H9 (cell line): ENCODE results near the gene DSG4. TPM values are rescaled to one million over a fixed set of nuclear protein-coding genes. Genes with fewer than 3 reads are reported as not detected.

ENCODE experiments used
- DNase-seq: peaks from one replicate; pipeline ENCODE4 v3.0.0-alpha.2; 2017
- H2AFZ ChIP-seq: one replicate; pipeline ENCODE4 v1.6.1; 2013; ENCODE audit warnings: mild to moderate bottlenecking, low read length, control low read depth, moderate library complexity
- H2AK5ac ChIP-seq: 2 replicates; pipeline ENCODE4 v1.6.1; 2013; ENCODE audit warnings: low read length, control low read depth, mixed read lengths; ENCODE audit not compliant: insufficient read length
- H2BK120ac ChIP-seq: one replicate; pipeline ENCODE4 v1.6.1; 2013; ENCODE audit warnings: low read depth, mild to moderate bottlenecking, low read length, control low read depth, inconsistent platforms; ENCODE audit not compliant: poor library complexity, severe bottlenecking
- H2BK12ac ChIP-seq: 2 replicates; pipeline ENCODE4 v1.6.1; 2013; ENCODE audit warnings: low read length, control low read depth, mixed read lengths, low read depth; ENCODE audit not compliant: insufficient read length
- H2BK15ac ChIP-seq: 2 replicates; pipeline ENCODE4 v1.6.1; 2013; ENCODE audit warnings: low read depth, low read length, control low read depth
- H2BK20ac ChIP-seq: one replicate; pipeline ENCODE4 v1.6.1; 2013; ENCODE audit warnings: low read depth, mild to moderate bottlenecking, low read length, control low read depth, inconsistent platforms; ENCODE audit not compliant: poor library complexity, severe bottlenecking
- H2BK5ac ChIP-seq: 2 replicates; pipeline ENCODE4 v1.6.1; 2013; ENCODE audit warnings: low read length, control low read depth, mixed read lengths; ENCODE audit not compliant: insufficient read length
- H3K14ac ChIP-seq: 2 replicates; pipeline ENCODE4 v1.6.1; 2013; ENCODE audit warnings: low read length, control low read depth; ENCODE audit not compliant: insufficient read depth
- H3K18ac ChIP-seq: 2 replicates; pipeline ENCODE4 v1.6.1; 2013; ENCODE audit warnings: low read depth, mild to moderate bottlenecking, mixed read lengths, low read length, control low read depth; ENCODE audit not compliant: insufficient read length
- H3K23ac ChIP-seq: 2 replicates; pipeline ENCODE4 v1.6.1; 2013; ENCODE audit warnings: low read length, control low read depth, mixed read lengths, low read depth; ENCODE audit not compliant: insufficient read length
- H3K23me2 ChIP-seq: 2 replicates; pipeline ENCODE4 v1.6.1; 2013; ENCODE audit warnings: low read depth, mild to moderate bottlenecking, mixed read lengths, low read length, control low read depth; ENCODE audit not compliant: insufficient read length, poor library complexity, severe bottlenecking
- H3K27ac ChIP-seq: 2 replicates; pipeline ENCODE4 v1.5.1; 2013; ENCODE audit warnings: low read length, control low read depth, mixed read lengths, low read depth; ENCODE audit not compliant: insufficient read length
- H3K27me3 ChIP-seq: 2 replicates; pipeline ENCODE4 v1.6.1; 2013; ENCODE audit warnings: low read length, control low read depth, inconsistent platforms; ENCODE audit not compliant: insufficient read depth
- H3K4ac ChIP-seq: 2 replicates; pipeline ENCODE4 v1.6.1; 2013; ENCODE audit warnings: low read depth, mild to moderate bottlenecking, control low read depth, inconsistent platforms, low read length, moderate library complexity
- H3K4me1 ChIP-seq: 2 replicates; pipeline ENCODE4 v1.6.1; 2013; ENCODE audit warnings: low read length, control low read depth, inconsistent platforms; ENCODE audit not compliant: insufficient read depth
- H3K4me2 ChIP-seq: 2 replicates; pipeline ENCODE4 v1.6.1; 2013; ENCODE audit warnings: low read length, control low read depth, mixed read lengths; ENCODE audit not compliant: insufficient read length, insufficient read depth
- H3K56ac ChIP-seq: 2 replicates; pipeline ENCODE4 v1.6.1; 2013; ENCODE audit warnings: low read depth, mild to moderate bottlenecking, mixed read lengths, low read length, control low read depth; ENCODE audit not compliant: insufficient read length
- H3K79me1 ChIP-seq: 2 replicates; pipeline ENCODE4 v1.6.1; 2013; ENCODE audit warnings: low read depth, mild to moderate bottlenecking, moderate library complexity, low read length, control low read depth, inconsistent platforms; ENCODE audit not compliant: insufficient read depth, poor library complexity, severe bottlenecking
- H3K79me2 ChIP-seq: 2 replicates; pipeline ENCODE4 v1.6.1; 2013; ENCODE audit warnings: low read length, control low read depth, inconsistent platforms; ENCODE audit not compliant: insufficient read depth
- H3K9ac ChIP-seq: 2 replicates; pipeline ENCODE4 v1.6.1; 2013; ENCODE audit warnings: low read length, control low read depth, mixed read lengths; ENCODE audit not compliant: insufficient read length; ENCODE audit errors: extremely low read depth
- H3K9me3 ChIP-seq: one replicate; pipeline ENCODE4 v1.6.1; 2013; ENCODE audit warnings: low read depth, low read length, inconsistent platforms; ENCODE audit not compliant: control insufficient read depth
- H3T11ph ChIP-seq: one replicate; pipeline ENCODE4 v1.6.1; 2013; ENCODE audit warnings: mild to moderate bottlenecking, low read length, control low read depth, inconsistent platforms
- H4K20me1 ChIP-seq: one replicate; pipeline ENCODE4 v1.6.1; 2013; ENCODE audit not compliant: control insufficient read depth, insufficient read length, insufficient read depth
- H4K5ac ChIP-seq: 2 replicates; pipeline ENCODE4 v1.6.1; 2013; ENCODE audit warnings: low read depth, mild to moderate bottlenecking, mixed read lengths, low read length, control low read depth; ENCODE audit not compliant: insufficient read length
- H4K8ac ChIP-seq: replicated peaks from 2 replicates; pipeline ENCODE4 v1.6.1; 2013; ENCODE audit warnings: low read length, control low read depth, mixed read lengths, low read depth; ENCODE audit not compliant: insufficient read length
- H4K91ac ChIP-seq: 2 replicates; pipeline ENCODE4 v1.6.1; 2013; ENCODE audit warnings: low read depth, mild to moderate bottlenecking, moderate library complexity, mixed read lengths, low read length, control low read depth; ENCODE audit not compliant: insufficient read length
- H3K27ac Mint-ChIP-seq, 3 experiments: 2 replicates in 2 of 3; 3 replicates in 1 of 3; pipeline ENCODE4 v1.8.0; 2020 to 2021; ENCODE audit warnings: mixed read lengths in 3 of 3, mild to moderate bottlenecking in 1 of 3, moderate library complexity in 1 of 3
- H3K27me3 Mint-ChIP-seq: 2 replicates; pipeline ENCODE4 v1.8.0; 2021; ENCODE audit warnings: low read depth, mild to moderate bottlenecking, moderate library complexity, mixed read lengths
- H3K36me3 Mint-ChIP-seq, 3 experiments: 2 replicates in 2 of 3; 3 replicates in 1 of 3; pipeline ENCODE4 v1.8.0; 2020 to 2021; ENCODE audit warnings: low read depth in 3 of 3, mixed read lengths in 3 of 3; ENCODE audit not compliant: insufficient read depth in 1 of 3
- H3K4me1 Mint-ChIP-seq, 2 experiments: 2 replicates each; pipeline ENCODE4 v1.8.0; 2020; ENCODE audit warnings: mixed read lengths in 2 of 2
- H3K4me3 Mint-ChIP-seq, 2 experiments: 2 replicates in 1 of 2; 3 replicates in 1 of 2; pipeline ENCODE4 v1.8.0; 2020 to 2021; ENCODE audit warnings: mild to moderate bottlenecking in 2 of 2, mixed read lengths in 2 of 2, moderate library complexity in 1 of 2
- H3K9me3 Mint-ChIP-seq, 2 experiments: 2 replicates in 1 of 2; 3 replicates in 1 of 2; pipeline ENCODE4 v1.8.0; 2020; ENCODE audit warnings: mild to moderate bottlenecking in 2 of 2, mixed read lengths in 2 of 2, moderate library complexity in 1 of 2
- CTCF ChIP-seq: fragments of 200-600 bp; sonication (generic); conservative IDR thresholded peaks from 3 replicates; pipeline ENCODE4 v1.8.0; 2021; ENCODE audit warnings: antibody characterized with exemption, mild to moderate bottlenecking
- WGBS: extraction: QIAGEN DNeasy Blood & Tissue Kit; methylation state at CpG from one replicate; pipeline ENCODE4 v1.1.7; 2013; ENCODE audit warnings: missing lambda C conversion rate, low lambda C conversion rate, mixed read lengths; ENCODE audit not compliant: insufficient read length; ENCODE audit errors: extremely low coverage; 5-methylcytosine and 5-hydroxymethylcytosine counted together
- total RNA-seq: library from RNA; stranded (reverse); gene quantifications from 2 replicates; pipeline ENCODE4 v1.2.1, GENCODE V29; 2021

Gene DSG4
- total RNA-seq, 1 experiment from 2014 or later: not detected

GRCh38 chr18:31451625-31452024, 75.0 kb downstream of the DSG4 start:
- H3K4me3 Mint-ChIP-seq: no peak overlapping the region
- Histone ChIP-seq H2BK12ac (no peak overlapping the region), H2AK5ac (no peak overlapping the region), H4K91ac (no peak overlapping the region), H4K20me1 (no peaks in the 10 kb centered on the region), H2AFZ (no peak overlapping the region), H3K23ac (no peak overlapping the region), H3T11ph (no peak overlapping the region), H3K23me2 (no peaks in the 10 kb centered on the region), H2BK15ac (no peak overlapping the region), H3K56ac (no peak overlapping the region), H3K79me2 (no peaks in the 10 kb centered on the region), H3K27me3 (no peaks in the 10 kb centered on the region), H3K4me1 (no peaks in the 10 kb centered on the region), H4K5ac (no peak overlapping the region), H3K18ac (no peak overlapping the region), H3K14ac (no peak overlapping the region), H3K27ac (no peak overlapping the region), H2BK5ac (no peak overlapping the region), H3K4ac (no peak overlapping the region), H3K9ac (no peak overlapping the region), H3K9me3 (no peaks in the 10 kb centered on the region), H2BK120ac (no peak overlapping the region), H4K8ac (no peak overlapping the region), H3K79me1 (no peaks in the 10 kb centered on the region), H3K4me2 (no peak overlapping the region), H2BK20ac (no peak overlapping the region)
- WGBS: no CpG with 5 or more reads among the region's 1 CpG
- TF ChIP-seq CTCF: no peak
- no peak overlapping the region for H3K27ac Mint-ChIP-seq
- H3K9me3 Mint-ChIP-seq: no peaks in the 10 kb centered on the region
- no peak for DNase-seq
- peaks cover 0 to 4% of the 10 kb centered on the region in 2 experiments; a peak in 1 of 4 replicates for H3K4me1 Mint-ChIP-seq
- H3K36me3 Mint-ChIP-seq: no peaks in the 10 kb centered on the region
- H3K27me3 Mint-ChIP-seq: no peaks in the 10 kb centered on the region
